Measurements from ENCODE around the gene SURF2. TPM values are rescaled to one million over a fixed set of nuclear protein-coding genes. Genes with fewer than 3 reads are reported as not detected.
"Not testable (repeated sequence)": the region's sequence is repeated elsewhere in the genome, so short reads cannot be mapped to it uniquely, and the experiment has no call there.

Gene SURF2
- total and polyA plus RNA-seq, 4 donors: 10.7 to 36.9 (median 28.3) TPM

- Histone ChIP-seq H3K27ac (ENCODE audit: low read depth, low read length) (no peak overlapping the region), H3K36me3 (ENCODE audit: control insufficient read depth, insufficient read depth, low read length) (peaks cover 19% of the 10 kb centered on the region), H3K4me3 (ENCODE audit: low read depth, low read length) (no peak overlapping the region), H3K9me3 (ENCODE audit: control insufficient read depth, insufficient read depth, low read length) (no peaks in the 10 kb centered on the region), H3K4me1 (ENCODE audit: control insufficient read depth, insufficient read depth, low read length) (no peaks in the 10 kb centered on the region), H3K27me3 (ENCODE audit: control insufficient read depth, insufficient read depth, low read length) (no peaks in the 10 kb centered on the region)
- 85% methylated on average over 10 of the region's 13 CpGs for WGBS (ENCODE audit: insufficient coverage)
- DNase-seq (ENCODE audit: low read depth in 4 of 6, low spot score in 6 of 6): no peak
These were observed 33.2 kb downstream of the SURF2 start for GRCh38 chr9:133389562-133389961.

- no peaks in the 10 kb centered on the region for H3K27me3 ChIP-seq (ENCODE audit: control insufficient read depth, insufficient read depth, low read length)
- H3K9me3 ChIP-seq (ENCODE audit: control insufficient read depth, insufficient read depth, low read length): no peaks in the 10 kb centered on the region
- no peak for DNase-seq (ENCODE audit: low read depth in 4 of 6, low spot score in 6 of 6)
- 89% methylated on average over 7 of the region's 7 CpGs for WGBS (ENCODE audit: insufficient coverage)
- H3K4me3 ChIP-seq (ENCODE audit: low read depth, low read length): no peak overlapping the region
- H3K27ac ChIP-seq (ENCODE audit: low read depth, low read length): no peak overlapping the region
- H3K36me3 ChIP-seq (ENCODE audit: control insufficient read depth, insufficient read depth, low read length): peaks cover 10% of the 10 kb centered on the region
- H3K4me1 ChIP-seq (ENCODE audit: control insufficient read depth, insufficient read depth, low read length): no peaks in the 10 kb centered on the region
These were observed 34.4 kb downstream of the SURF2 start for GRCh38 chr9:133390713-133391112.

- no CpG with 5 or more reads among the region's 4 CpGs for WGBS (ENCODE audit: insufficient coverage)
- H3K36me3 ChIP-seq (ENCODE audit: control insufficient read depth, insufficient read depth, low read length); DNase-seq (ENCODE audit: low read depth in 4 of 6, low spot score in 6 of 6); H3K4me1 ChIP-seq (ENCODE audit: control insufficient read depth, insufficient read depth, low read length); H3K27me3 ChIP-seq (ENCODE audit: control insufficient read depth, insufficient read depth, low read length); H3K9me3 ChIP-seq (ENCODE audit: control insufficient read depth, insufficient read depth, low read length); H3K27ac ChIP-seq (ENCODE audit: low read depth, low read length); H3K4me3 ChIP-seq (ENCODE audit: low read depth, low read length): not testable (repeated sequence)
These were observed 35.1 kb downstream of the SURF2 start for GRCh38 chr9:133391449-133391848.

GRCh38 chr9:133392308-133392707, 36.0 kb downstream of the SURF2 start:
- WGBS (ENCODE audit: insufficient coverage): 92% methylated on average over 2 of the region's 3 CpGs
- H3K4me3 ChIP-seq (ENCODE audit: low read depth, low read length); H3K27ac ChIP-seq (ENCODE audit: low read depth, low read length); H3K27me3 ChIP-seq (ENCODE audit: control insufficient read depth, insufficient read depth, low read length); H3K36me3 ChIP-seq (ENCODE audit: control insufficient read depth, insufficient read depth, low read length); DNase-seq (ENCODE audit: low read depth in 4 of 6, low spot score in 6 of 6); H3K9me3 ChIP-seq (ENCODE audit: control insufficient read depth, insufficient read depth, low read length); H3K4me1 ChIP-seq (ENCODE audit: control insufficient read depth, insufficient read depth, low read length): not testable (repeated sequence)

- Histone ChIP-seq H3K36me3 (ENCODE audit: control insufficient read depth, insufficient read depth, low read length) (no peaks in the 10 kb centered on the region), H3K27ac (ENCODE audit: low read depth, low read length) (no peak overlapping the region), H3K9me3 (ENCODE audit: control insufficient read depth, insufficient read depth, low read length) (no peaks in the 10 kb centered on the region), H3K4me3 (ENCODE audit: low read depth, low read length) (no peak overlapping the region), H3K27me3 (ENCODE audit: control insufficient read depth, insufficient read depth, low read length) (no peaks in the 10 kb centered on the region), H3K4me1 (ENCODE audit: control insufficient read depth, insufficient read depth, low read length) (no peaks in the 10 kb centered on the region)
- 97% methylated on average over 3 of the region's 3 CpGs for WGBS (ENCODE audit: insufficient coverage)
- no peak for DNase-seq (ENCODE audit: low read depth in 4 of 6, low spot score in 6 of 6)
These were observed 37.0 kb downstream of the SURF2 start for GRCh38 chr9:133393399-133393798.

GRCh38 chr9:133394687-133395271, 38.4 kb downstream of the SURF2 start:
- Histone ChIP-seq H3K27me3 (ENCODE audit: control insufficient read depth, insufficient read depth, low read length) (no peaks in the 10 kb centered on the region), H3K27ac (ENCODE audit: low read depth, low read length) (no peak overlapping the region), H3K36me3 (ENCODE audit: control insufficient read depth, insufficient read depth, low read length) (peaks cover under 1% of the 10 kb centered on the region), H3K4me3 (ENCODE audit: low read depth, low read length) (no peak overlapping the region), H3K4me1 (ENCODE audit: control insufficient read depth, insufficient read depth, low read length) (no peaks in the 10 kb centered on the region), H3K9me3 (ENCODE audit: control insufficient read depth, insufficient read depth, low read length) (no peaks in the 10 kb centered on the region)
- no peak for DNase-seq (ENCODE audit: low read depth in 4 of 6, low spot score in 6 of 6)
- 52% methylated on average over 8 of the region's 8 CpGs for WGBS (ENCODE audit: insufficient coverage)

- no peak for DNase-seq (ENCODE audit: low read depth in 4 of 6, low spot score in 6 of 6)
- Histone ChIP-seq H3K27me3 (ENCODE audit: control insufficient read depth, insufficient read depth, low read length) (no peaks in the 10 kb centered on the region), H3K4me1 (ENCODE audit: control insufficient read depth, insufficient read depth, low read length) (no peaks in the 10 kb centered on the region), H3K9me3 (ENCODE audit: control insufficient read depth, insufficient read depth, low read length) (no peaks in the 10 kb centered on the region), H3K27ac (ENCODE audit: low read depth, low read length) (no peak overlapping the region), H3K4me3 (ENCODE audit: low read depth, low read length) (no peak overlapping the region), H3K36me3 (ENCODE audit: control insufficient read depth, insufficient read depth, low read length) (peaks cover 18% of the 10 kb centered on the region)
- 23% methylated on average over 14 of the region's 14 CpGs for WGBS (ENCODE audit: insufficient coverage)
These were observed 40.6 kb downstream of the SURF2 start for GRCh38 chr9:133396952-133397351.

- Histone ChIP-seq H3K4me3 (ENCODE audit: low read depth, low read length) (no peak overlapping the region), H3K9me3 (ENCODE audit: control insufficient read depth, insufficient read depth, low read length) (no peaks in the 10 kb centered on the region), H3K27ac (ENCODE audit: low read depth, low read length) (no peak overlapping the region), H3K27me3 (ENCODE audit: control insufficient read depth, insufficient read depth, low read length) (no peaks in the 10 kb centered on the region), H3K4me1 (ENCODE audit: control insufficient read depth, insufficient read depth, low read length) (no peaks in the 10 kb centered on the region), H3K36me3 (ENCODE audit: control insufficient read depth, insufficient read depth, low read length) (peaks cover 22% of the 10 kb centered on the region)
- DNase-seq (ENCODE audit: low read depth in 4 of 6, low spot score in 6 of 6): no peak
- 67% methylated on average over 4 of the region's 6 CpGs for WGBS (ENCODE audit: insufficient coverage)
These were observed 41.0 kb downstream of the SURF2 start for GRCh38 chr9:133397370-133397769.

- H3K36me3 ChIP-seq (ENCODE audit: control insufficient read depth, insufficient read depth, low read length): peaks cover 27% of the 10 kb centered on the region
- 74% methylated on average over 4 of the region's 9 CpGs for WGBS (ENCODE audit: insufficient coverage)
- no peaks in the 10 kb centered on the region for H3K27me3 ChIP-seq (ENCODE audit: control insufficient read depth, insufficient read depth, low read length)
- no peak overlapping the region for H3K27ac ChIP-seq (ENCODE audit: low read depth, low read length)
- H3K4me3 ChIP-seq (ENCODE audit: low read depth, low read length): no peak overlapping the region
- no peaks in the 10 kb centered on the region for H3K4me1 ChIP-seq (ENCODE audit: control insufficient read depth, insufficient read depth, low read length)
- DNase-seq (ENCODE audit: low read depth in 4 of 6, low spot score in 6 of 6): no peak
- H3K9me3 ChIP-seq (ENCODE audit: control insufficient read depth, insufficient read depth, low read length): no peaks in the 10 kb centered on the region
These were observed 41.5 kb downstream of the SURF2 start for GRCh38 chr9:133397895-133398294.

GRCh38 chr9:133400292-133400691, 43.9 kb downstream of the SURF2 start:
- no peak for DNase-seq (ENCODE audit: low read depth in 4 of 6, low spot score in 6 of 6)
- WGBS (ENCODE audit: insufficient coverage): 89% methylated on average over 12 of the region's 12 CpGs
- H3K9me3 ChIP-seq (ENCODE audit: control insufficient read depth, insufficient read depth, low read length): no peaks in the 10 kb centered on the region
- H3K4me1 ChIP-seq (ENCODE audit: control insufficient read depth, insufficient read depth, low read length): no peaks in the 10 kb centered on the region
- H3K36me3 ChIP-seq (ENCODE audit: control insufficient read depth, insufficient read depth, low read length): peaks cover 51% of the 10 kb centered on the region
- H3K27ac ChIP-seq (ENCODE audit: low read depth, low read length): no peak overlapping the region
- no peak overlapping the region for H3K4me3 ChIP-seq (ENCODE audit: low read depth, low read length)
- H3K27me3 ChIP-seq (ENCODE audit: control insufficient read depth, insufficient read depth, low read length): no peaks in the 10 kb centered on the region

All from spinal cord (tissue), 10 donors.